Uterus (tissue), 2 donors: Measurements from ENCODE around the gene DCDC2.

ENCODE experiments used
- POLR2A ChIP-seq, 2 donors: fragments of 450-650 bp; IDR thresholded peaks; one replicate each; pipeline ENCODE4 v1.6.1; 2016; ENCODE audit warnings: antibody characterized with exemption in 2 of 2, mild to moderate bottlenecking in 1 of 2, moderate library complexity in 1 of 2
- TF ChIP-seq, protein P1 (sequence below), 4 experiments: fragments of 200-600 bp in 2 of 4; fragments of 450-650 bp in 2 of 4; sonication (generic) in 2 of 4; IDR thresholded peaks; one replicate each; pipeline ENCODE4 v1.5.1; 2016 to 2019; ENCODE audit warnings: antibody characterized with exemption in 4 of 4, mild to moderate bottlenecking in 2 of 4, moderate library complexity in 1 of 4

DNA sequence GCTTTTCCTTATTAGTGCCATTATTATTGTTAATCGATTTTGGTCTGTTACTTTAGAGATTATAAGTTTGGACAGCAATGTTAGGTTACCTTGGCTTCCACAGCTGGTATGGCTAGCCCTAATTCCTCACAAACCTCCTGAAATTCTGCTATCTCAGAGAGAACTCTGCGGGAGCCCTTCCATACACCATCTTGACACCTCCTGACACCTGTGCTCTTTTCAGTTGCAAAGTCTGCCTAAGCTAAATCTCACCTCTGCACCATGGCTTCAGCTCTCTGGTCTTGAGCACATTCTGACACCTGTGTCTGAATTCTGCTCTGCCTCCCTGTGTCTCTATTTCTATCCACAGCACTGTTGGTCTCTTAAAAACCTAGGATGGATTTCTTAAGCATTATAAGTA, 106.5 kb downstream of the DCDC2 start:
- TF ChIP-seq POLR2A (IDR thresholded peaks at IDR 0.05): no peak
- TF ChIP-seq, protein P1, sequence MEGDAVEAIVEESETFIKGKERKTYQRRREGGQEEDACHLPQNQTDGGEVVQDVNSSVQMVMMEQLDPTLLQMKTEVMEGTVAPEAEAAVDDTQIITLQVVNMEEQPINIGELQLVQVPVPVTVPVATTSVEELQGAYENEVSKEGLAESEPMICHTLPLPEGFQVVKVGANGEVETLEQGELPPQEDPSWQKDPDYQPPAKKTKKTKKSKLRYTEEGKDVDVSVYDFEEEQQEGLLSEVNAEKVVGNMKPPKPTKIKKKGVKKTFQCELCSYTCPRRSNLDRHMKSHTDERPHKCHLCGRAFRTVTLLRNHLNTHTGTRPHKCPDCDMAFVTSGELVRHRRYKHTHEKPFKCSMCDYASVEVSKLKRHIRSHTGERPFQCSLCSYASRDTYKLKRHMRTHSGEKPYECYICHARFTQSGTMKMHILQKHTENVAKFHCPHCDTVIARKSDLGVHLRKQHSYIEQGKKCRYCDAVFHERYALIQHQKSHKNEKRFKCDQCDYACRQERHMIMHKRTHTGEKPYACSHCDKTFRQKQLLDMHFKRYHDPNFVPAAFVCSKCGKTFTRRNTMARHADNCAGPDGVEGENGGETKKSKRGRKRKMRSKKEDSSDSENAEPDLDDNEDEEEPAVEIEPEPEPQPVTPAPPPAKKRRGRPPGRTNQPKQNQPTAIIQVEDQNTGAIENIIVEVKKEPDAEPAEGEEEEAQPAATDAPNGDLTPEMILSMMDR (IDR thresholded peaks at IDR 0.05): no peak
